Measurements from ENCODE around the gene PEX6. TPM values are rescaled to one million over a fixed set of nuclear protein-coding genes. Genes with fewer than 3 reads are reported as not detected.
"Not testable (repeated sequence)": the region's sequence is repeated elsewhere in the genome, so short reads cannot be mapped to it uniquely, and the experiment has no call there.

Gene PEX6
- polyA plus RNA-seq, 5 donors: 12.8 to 23.9 (median 17.8) TPM

DNA sequence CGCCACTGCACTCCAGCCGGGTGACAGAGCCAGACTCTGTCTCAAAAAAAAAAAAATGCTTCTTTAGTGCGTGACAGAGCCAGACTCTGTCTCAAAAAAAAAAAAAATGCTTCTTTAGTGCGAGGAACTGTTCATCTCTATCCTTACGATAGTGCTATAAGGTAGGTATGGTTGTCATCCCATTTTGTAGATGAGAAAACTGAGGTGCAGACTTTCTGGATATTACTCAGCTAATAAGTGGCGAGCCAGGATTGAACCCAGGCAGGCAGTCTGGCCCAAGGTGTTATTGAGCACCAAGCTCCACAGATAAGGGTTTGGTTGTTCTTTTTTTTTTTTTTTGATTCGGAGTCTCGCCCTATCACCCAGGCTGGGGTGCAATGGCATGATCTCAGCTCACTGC lies 22.9 kb upstream of the PEX6 start:
- DNase-seq: no peak

DNA sequence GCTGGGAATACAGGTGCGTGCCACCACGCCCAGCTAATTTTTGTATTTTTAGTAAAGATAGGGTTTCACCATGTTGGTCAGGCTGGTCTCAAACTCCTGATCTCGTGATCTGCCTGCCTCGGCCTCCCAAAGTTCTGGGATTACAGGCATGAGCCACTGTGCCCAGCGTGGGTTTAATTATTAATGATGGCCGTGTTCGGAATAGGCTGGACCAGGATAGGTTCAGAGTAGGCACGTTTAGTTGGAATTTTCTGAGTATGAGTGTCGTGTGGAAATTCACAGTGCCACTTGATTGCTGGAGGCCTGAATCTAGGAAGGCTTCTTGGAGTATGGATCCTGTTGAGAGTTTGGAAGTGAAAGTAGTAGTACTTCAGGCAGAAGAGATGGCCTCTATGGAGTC lies 19.2 kb upstream of the PEX6 start:
- not testable (repeated sequence) for DNase-seq

DNA sequence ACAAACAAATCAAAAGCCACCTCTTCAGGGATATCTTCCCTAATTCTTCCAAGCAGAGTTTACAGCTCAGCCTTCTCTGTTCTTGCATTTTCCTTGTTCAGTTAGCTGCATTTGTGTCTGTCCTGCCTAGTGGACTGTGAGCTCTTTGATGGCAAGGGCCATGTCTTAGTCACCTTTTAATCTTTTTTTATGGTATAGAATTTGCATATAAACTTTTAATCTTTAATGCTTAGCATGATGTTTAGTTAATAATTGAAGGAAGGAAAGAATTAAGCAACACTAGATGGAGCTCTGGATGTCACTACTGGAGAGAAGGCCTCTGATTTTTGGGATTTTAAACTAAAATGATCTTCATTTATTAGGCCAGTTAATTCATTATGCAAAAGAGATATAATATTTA lies 17.5 kb upstream of the PEX6 start:
- DNase-seq: no peak

DNA sequence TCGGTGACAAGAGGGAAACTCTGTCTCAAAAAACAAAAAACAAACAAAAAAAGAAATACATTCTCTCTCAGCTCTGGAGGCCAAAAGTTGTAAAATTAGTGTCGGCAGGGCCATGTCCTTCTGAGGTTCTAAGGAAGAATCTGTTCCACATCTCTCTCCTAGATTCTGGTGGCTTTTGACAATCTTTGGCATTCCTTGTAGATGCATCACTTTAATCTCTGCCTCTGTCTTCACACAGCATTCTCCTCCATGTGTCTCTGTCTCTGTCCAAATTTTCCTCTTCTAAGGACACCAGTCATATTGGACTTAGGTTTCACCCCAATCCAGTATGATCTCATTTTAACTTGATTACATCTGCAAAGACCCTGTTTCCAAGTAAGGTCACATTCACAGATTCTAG lies 14.5 kb upstream of the PEX6 start:
- DNase-seq: no peak

DNA sequence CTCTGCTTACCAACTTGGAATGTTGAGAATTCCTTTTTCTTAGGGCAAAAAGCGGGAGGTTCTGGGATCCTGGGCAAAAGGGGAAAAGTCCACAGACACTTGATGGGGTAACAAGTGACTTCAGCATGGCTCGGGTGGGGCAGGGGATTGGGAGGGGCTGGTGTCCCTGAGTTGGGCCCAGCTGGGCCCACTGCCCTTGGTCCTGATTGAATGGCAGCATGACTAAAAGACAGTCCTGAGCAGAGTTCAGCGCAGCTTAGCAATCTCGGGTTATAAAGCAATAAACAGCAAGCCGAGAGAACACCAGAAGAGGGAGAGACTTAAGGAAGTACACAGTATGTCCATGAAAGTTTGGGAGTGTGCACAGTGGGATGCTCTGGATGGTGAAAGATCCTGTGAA lies 10.9 kb upstream of the PEX6 start:
- no peak for DNase-seq

DNA sequence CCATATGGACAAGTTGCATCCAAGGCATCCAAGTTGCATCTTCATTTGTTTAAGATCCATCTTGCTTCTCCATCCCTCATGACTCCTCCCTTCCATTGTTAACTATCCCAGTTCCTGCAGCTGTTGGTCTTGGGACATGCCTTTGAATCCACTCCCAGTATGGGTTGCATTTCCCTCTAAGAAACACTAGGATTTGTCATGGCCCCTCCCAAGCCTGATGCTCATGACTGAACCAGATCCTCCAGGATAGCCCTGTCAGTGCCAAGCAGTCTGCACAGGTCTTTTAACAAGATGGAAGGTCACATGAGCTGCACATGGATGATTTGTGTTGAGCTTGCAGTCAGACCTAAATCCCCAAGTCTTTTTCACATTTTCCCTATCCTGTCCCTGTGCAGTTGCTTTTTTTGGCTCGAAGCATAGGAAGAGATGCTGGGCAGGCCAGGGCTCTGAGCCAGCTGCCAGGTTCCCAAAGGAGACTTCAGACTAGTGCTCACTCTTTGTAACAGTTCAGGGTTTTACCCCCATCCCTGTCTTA lies 9.6 kb upstream of the PEX6 start:
- DNase-seq: no peak

DNA sequence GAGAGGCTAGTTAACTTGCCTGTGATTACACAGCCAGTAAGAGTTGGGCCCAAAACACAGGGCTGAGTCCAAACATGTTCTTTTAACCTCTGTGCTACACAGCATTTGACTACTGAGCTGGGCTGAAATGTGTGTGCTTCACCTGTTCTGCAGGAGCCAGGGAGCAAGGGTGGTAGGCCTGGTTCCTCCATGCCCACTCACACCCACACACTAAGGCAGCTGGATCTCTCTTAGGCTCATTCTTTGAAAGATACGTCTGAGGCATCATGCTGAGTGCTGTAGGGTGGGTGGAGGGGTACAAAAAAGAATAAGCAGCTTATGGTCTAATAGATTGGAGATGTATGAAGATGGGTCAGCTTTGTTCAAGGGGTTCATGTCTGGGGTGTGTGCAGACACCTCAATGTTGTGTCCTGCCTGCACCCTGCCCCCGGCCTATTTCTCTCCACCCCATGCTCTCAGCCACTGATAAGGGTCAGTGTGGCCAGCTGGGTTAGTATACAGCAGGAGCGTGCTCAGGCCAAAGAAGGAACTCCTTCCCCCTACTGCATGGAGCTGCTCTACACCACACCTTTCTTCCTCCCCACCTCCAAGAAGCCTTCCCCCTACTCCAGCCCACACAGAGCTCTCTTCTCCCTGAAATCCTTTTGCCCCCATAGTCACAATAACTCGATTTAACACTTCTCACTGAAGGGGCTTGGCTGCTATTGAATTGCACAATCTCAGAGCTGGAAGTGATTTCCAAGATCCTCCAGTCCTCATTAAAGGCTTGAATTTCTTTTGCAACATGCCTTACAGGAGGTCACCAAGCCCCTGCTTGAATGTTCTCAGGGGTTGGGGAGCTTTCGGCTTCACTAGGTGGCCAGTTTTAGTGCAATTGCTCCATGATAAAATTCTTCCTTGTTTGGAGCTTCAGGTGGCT lies 8.8 kb upstream of the PEX6 start:
- DNase-seq: peak in 1 of 2 donors; percentile 24

DNA sequence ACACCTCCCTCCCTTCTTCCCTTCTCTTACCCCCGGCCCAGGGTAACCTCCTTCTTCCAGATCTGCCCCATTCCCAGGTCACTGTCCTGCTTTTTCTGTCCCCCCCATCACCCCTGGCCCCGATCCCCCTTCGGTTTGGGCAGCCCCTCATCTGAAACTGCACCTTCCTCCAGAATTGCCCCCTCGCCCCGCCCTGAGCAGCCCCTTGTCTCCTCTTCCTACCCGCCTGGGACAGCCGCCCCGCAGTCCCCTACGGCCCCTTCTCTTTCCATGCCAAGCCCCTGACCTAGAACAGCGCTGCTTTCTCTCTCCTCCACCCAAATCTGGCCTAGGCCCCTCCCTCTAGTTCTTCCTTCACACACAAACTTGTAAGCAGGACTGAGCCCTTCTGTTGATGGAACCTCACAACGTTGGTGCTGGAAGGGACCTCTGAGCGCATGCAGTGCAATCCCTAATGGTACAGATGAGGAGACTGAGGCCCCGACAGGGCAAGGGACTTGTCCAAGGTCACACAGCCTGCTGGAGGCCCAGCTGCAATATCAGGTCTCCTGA lies 6.0 kb upstream of the PEX6 start:
- no peak for DNase-seq

DNA sequence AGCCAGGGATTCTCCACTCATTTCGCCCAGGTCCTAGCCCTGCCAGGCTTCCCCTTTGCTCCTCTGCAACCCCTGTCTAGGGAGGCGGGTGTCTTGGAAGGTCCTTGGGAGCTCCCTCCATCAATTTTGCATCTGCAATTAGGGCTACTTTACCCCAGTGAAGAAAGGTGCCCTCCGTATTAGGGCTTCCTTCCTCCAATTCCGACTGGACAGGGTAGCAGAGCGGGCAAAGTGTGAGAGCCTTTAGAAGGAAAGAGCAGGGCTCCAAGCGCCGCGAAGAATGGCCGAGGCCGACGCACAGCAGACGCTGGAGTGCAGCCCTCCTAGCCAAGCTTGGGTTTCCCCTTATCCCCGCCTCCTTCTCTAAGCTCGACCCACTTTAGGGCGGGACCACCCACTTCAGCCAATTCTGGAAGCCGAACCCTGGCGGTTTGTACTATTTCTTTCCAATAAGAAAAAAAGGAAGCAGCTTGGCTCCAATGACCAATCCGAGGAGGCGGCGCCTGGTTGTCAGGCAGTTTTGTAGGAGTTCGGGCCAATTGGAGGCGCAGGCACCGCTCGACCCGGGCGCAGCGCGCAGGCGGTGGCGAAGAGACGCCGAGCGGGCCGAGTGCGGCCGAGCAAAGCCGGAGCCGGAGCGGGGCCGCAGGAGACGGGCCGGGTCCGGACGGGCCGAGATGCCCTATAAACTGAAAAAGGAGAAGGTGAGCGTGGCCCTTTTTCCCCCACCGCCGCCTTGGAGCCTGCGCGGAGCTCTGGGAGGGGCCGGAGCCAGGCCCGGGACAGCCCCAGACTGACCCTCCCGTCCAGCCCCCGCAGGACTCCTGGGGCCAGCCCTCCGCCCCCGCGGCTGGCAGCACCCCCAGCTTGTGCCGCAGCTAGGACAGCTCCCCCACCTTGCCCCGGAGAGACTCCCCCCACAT lies 5.3 kb upstream of the PEX6 start, which contains the start of gene PPP2R5D:
PPP2R5D (plus strand) TSS at position 570 of the 923 bp plus-strand sequence; CDS start at position 678, 108 bp downstream.
- DNase-seq: peak; percentile 95 to 98

DNA sequence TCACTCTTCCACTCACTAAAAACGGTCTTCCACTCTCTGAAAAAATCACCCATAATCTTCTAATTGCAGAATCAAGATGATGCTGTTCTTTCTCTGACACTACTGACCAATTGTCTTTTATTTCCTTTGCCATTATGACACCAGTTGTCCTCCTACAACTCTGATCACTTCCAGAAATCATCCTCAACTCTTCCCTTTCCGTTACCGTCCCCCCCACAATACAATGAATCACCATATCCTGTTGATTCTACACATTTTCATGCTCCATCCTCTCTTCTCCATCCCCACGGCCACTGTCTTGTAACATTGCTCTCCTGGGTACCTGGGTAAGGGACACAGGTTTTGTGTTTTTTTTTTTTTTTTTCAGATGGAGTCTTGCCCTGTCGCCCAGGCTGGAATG lies 2.9 kb upstream of the PEX6 start:
- no peak for DNase-seq

DNA sequence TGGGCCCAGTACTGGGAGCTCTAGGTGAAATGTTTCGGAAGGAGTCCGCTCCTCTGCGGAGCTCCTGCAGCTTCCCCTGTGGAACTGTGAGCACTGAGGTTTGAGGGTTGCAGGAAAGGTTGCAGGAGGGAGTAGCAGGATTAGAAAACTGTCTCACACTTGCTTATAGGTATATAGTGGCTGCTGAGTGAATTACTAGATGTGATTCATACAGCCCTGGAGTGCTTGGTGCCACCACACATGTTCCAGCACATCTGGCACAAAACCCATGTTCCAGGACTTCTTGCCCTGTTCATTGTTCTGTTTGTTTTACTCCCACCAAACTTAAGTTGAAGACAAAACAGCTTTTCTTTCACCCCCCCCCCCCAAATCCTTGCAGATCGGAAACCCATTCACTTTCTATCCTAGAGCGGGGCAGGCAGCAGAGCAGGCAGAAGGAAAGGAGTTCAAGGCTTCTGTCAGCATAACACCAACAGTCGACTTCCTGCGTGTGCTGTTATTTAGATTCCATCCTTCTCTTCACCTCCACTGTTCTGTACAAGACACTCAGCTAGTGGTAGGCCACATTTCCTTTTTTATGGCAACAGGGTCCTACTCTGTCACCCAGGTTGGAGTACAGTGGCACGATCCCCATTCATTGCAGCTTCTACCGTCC lies 669 bp upstream of the PEX6 start:
- DNase-seq: no peak

DNA sequence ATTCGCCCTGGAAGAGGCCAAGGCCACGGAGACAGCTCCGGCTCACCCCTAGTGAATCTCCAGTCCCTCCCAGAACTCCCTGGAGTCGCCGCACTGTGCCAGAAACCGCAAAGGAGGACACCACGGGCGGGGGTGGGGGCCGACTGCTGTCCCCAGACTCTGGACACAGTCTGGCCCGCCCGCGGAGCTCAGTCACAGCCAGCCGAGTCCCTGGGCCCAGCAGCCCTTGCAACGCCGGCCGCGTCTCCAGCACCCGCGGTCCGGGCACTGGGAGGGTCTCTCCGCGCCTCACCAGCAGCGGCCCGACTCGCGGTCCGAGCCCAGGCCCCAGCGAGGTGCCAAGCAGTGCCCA lies 518 bp downstream of the PEX6 start:
- DNase-seq: no peak

DNA sequence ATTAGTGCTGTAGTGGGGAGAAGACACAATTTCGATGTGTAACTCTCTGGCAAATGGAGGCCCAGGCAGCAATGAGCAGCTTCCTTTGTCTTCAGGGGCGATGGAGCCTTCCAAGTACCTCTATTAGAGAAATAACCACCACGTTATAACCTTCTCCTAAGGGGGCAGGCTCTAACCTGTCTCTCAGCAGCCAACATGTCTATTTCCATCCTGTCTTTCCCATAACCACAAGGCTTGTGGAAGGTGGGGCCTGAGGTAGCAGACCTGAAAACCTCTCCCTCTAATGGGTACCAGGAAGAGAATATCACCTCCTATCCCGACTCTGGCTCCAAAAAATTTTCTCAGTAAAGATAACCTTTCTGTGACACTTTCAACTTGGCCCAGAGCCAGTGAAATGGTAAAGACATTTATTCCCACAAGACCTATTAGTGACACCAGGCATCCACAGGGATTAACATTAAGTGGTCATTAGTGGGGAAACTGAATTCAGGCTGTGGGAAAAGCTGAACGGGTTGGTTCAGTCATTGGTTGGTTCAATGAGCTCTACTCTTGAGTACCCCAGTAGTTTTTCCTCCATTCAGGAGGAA lies 4.0 kb downstream of the PEX6 start:
- DNase-seq: no peak

DNA sequence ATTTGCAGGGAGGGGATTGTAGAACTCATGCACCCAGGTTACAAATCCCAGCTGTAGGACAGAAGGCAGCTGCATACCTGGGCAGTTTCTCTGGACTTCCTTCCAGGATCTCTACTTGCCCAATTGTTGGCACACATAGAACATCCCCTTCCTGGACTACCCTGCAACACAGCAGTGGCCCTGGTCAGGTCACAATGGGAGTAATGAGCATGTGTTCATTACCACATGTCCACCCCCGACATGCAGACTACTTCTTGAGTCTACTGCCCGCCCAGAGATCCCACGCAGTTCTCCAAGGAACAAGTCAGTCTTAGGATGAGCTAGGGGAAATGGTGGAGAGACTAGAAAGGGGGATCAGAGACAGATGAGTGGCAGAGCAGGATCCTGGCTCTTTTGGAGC lies 5.1 kb downstream of the PEX6 start:
- DNase-seq: no peak

DNA sequence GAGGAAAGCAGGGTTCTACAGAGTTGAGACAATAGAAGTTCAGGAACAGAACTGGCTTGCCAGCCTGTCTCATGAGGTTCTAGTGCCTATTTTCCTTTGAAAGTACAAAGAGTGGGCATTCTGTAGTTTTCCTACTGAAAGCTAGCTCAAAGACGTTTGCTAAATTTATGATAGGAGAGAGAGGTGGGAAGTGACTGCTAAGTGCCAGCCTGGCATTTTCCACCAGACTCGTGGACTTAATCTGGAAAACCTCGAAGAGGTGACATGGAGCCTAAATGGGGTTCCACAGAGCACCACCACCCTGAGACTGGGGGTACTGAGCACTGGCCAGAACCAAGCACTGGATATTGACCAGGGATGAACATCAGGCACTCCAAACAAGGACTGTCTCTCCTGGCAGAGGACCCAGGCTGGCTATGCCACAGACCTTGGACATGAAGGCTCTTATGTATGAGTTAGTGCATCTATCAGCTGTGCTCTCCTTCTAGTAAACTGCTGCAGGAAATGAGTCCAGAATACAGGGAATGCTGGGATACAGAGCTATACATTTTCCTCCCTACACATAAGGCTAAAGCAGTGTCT lies 7.1 kb downstream of the PEX6 start:
- DNase-seq: no peak

DNA sequence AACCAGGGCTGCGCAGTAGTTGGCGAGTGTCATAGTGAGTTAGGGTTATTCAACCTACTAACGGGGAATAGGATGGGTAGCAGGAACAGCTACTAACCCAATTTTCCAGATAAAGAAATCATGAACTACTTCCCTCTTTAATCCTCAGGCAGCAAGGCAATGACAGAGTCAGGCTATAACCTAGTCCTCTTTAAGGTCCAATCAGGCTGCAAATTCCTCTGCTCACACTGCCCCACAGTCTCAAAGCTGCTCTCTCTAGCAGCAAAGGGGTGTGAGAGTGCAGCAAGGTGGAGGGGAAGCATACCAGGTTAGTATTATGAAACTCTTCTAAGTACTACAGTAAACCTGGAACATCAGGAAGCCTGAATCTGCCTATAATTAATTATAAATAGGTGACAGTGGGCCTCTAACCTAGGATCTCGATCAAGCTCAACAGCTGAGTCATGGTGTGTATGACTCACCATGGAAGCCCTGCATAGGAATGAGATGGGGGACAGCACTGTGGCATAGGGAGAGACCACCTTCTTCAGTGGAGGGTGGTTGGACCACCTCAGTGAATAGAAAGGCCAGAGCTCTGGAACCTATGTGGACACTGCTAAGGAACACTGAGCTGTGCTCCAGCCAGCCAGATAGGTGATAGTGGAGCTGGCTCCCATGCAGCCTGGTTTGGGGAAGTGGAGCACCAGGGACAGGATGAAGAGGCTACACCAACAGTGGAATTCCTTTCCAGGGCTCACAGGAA lies 7.9 kb downstream of the PEX6 start:
- no peak for DNase-seq

DNA sequence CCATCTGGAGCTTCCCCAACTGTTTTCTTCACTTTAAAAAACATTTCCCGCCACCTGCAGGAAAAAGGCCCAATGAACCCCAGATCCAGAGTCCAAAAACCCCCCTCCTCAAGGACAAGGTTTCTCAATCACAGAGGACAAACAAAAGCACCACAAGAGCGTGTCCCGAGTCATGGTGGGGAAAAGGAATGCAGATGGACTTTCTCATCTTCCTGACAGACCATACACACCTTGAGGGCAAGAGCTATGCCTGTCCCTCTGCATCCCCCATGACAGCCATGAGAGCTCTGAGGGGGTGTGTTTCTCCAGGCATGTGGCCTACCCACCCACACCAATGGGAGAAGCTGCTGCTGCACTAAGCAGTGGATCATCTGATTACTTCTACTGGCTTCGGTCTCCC lies 9.0 kb downstream of the PEX6 start:
- DNase-seq: no peak

DNA sequence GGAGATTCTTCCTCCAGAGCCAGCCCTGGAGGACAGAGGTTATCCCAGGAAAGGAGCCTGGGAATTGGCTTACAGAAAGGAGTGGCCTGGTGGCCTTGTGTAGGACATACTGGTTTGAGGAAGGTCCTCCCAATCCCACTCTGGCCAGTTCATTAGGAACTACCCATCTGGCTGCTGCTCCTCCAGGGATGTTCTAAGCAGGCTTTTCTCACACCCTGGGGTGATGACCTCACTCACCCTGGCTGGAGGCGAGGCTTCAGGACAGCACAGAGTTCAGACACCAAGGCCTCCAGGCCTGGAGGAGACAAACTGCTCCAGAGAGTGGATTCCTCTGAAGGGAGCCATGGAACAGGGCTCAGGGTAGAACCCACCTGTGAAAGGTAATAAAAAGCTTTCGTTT lies 9.6 kb downstream of the PEX6 start:
- no peak for DNase-seq

DNA sequence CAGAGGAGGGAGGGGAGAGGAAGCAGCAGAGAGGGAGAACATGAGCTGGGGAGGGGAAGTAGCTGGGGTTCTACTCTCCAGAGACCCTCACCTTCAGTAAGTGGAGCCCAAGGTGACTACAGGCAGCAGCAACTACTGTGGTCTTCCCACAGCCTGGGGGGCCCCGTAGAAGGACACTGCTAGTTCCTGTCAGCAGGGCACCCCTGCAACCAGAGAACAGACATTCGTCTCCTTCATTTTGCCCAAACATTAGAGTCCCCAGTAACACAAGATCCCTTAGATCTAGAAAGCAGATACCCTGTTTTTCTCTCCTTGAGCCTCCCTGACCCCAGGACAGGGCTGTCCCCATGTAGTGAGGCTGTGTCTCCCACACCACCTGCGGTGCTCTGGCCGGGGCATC lies 10.2 kb downstream of the PEX6 start:
- no peak for DNase-seq

DNA sequence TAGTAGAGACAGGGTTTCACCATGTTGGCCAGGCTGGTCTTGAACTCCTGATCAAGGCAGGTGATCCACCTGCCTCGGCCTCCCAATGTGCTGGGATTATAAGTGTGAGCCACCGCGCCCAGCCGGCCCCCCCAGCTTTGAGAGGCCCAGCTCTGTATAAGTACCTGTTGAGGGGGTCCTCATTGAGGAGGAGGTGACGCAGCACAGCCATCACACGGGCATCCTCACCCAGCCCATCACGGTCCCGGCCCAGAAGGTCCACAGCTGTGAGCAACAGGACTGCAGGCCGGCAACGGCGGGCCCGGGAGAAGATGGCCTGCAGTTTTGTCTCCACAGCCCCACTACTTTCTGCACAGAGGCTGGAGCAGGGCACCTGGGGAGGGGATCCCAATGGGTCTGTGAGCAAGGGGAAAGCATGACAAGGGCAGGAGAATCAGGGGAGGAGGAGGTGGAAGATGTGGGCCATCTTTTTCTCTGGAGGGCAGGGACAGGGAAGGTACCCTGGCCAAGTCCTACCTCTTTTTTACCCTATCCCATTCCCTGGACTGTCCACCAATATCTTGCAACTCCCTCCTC lies 10.8 kb downstream of the PEX6 start:
- DNase-seq: no peak

Measured in right lung (tissue), 5 donors.